Effector memory CD8-positive, alpha-beta T cell (primary cell): ENCODE data around the gene NUTF2.
A peak's percentile ranks its signal among the peaks of the same experiment; 100 is the strongest.
"Not testable (repeated sequence)": the region's sequence is repeated elsewhere in the genome, so short reads cannot be mapped to it uniquely, and the experiment has no call there.

Experiments used
- ATAC-seq: fragments of 150-1000 bp; cut with Tn5 transposase; replicated peaks from 2 replicates; pipeline ENCODE4 v1.10.0; 2021; ENCODE audit warnings: mild to moderate bottlenecking, moderate library complexity
- DNase-seq, 3 experiments: peaks; one replicate each; pipeline ENCODE4 v3.0.0; 2021
- H3K27ac Mint-ChIP-seq, 2 donors: one replicate each; pipeline ENCODE4 v1.8.0; 2022; ENCODE audit warnings: mild to moderate bottlenecking in 2 of 2, mixed read lengths in 2 of 2, moderate library complexity in 2 of 2
- H3K27me3 Mint-ChIP-seq, 2 donors: one replicate each; pipeline ENCODE4 v1.8.0; 2022; ENCODE audit warnings: mixed read lengths in 2 of 2
- H3K36me3 Mint-ChIP-seq: one replicate; pipeline ENCODE4 v1.8.0; 2022; ENCODE audit warnings: mild to moderate bottlenecking, moderate library complexity, mixed read lengths; ENCODE audit not compliant: insufficient read depth
- H3K4me1 Mint-ChIP-seq, 2 donors: one replicate each; pipeline ENCODE4 v1.8.0; 2022; ENCODE audit warnings: low read depth in 2 of 2, mixed read lengths in 2 of 2
- H3K4me3 Mint-ChIP-seq, 2 donors: one replicate each; pipeline ENCODE4 v1.8.0; 2022; ENCODE audit warnings: mild to moderate bottlenecking in 2 of 2, mixed read lengths in 2 of 2, moderate library complexity in 2 of 2
- H3K9me3 Mint-ChIP-seq, 2 donors: one replicate each; pipeline ENCODE4 v1.8.0; 2022; ENCODE audit warnings: mixed read lengths in 2 of 2

NUTF2 gene

GRCh38 chr16:67862623-67863583 lies 16.2 kb downstream of the NUTF2 start:
- no peak for ATAC-seq
- Mint-ChIP-seq H3K36me3 (peaks cover 32% of the 10 kb centered on the region), H3K27me3 (no peaks in the 10 kb centered on the region), H3K4me3 (no peak overlapping the region), H3K9me3 (no peaks in the 10 kb centered on the region), H3K27ac (no peak overlapping the region), H3K4me1 (peaks cover 7 to 17% of the 10 kb centered on the region in 2 donors)
- DNase-seq = no peak

- DNase-seq, H3K27me3 Mint-ChIP-seq, ATAC-seq, H3K9me3 Mint-ChIP-seq, H3K27ac Mint-ChIP-seq, H3K4me3 Mint-ChIP-seq: not testable (repeated sequence)
- Mint-ChIP-seq H3K4me1 (peaks cover 0 to 12% of the 10 kb centered on the region in 2 donors), H3K36me3 (peaks cover 31% of the 10 kb centered on the region)
Measured at GRCh38 chr16:67864044-67864443, 17.3 kb downstream of the NUTF2 start.

- no peaks in the 10 kb centered on the region for H3K9me3 Mint-ChIP-seq
- no peak overlapping the region for H3K4me3 Mint-ChIP-seq
- H3K27me3 Mint-ChIP-seq = no peaks in the 10 kb centered on the region
- peaks cover 0 to 12% of the 10 kb centered on the region in 2 donors for H3K4me1 Mint-ChIP-seq
- peak overlapping the region in 1 of 2 donors; percentile 64 for H3K27ac Mint-ChIP-seq
- H3K36me3 Mint-ChIP-seq = peaks cover 31% of the 10 kb centered on the region
- DNase-seq (no peak), ATAC-seq (no peak)
Measured at GRCh38 chr16:67864594-67864993, 17.9 kb downstream of the NUTF2 start.

GRCh38 chr16:67865318-67865717 lies 18.6 kb downstream of the NUTF2 start:
- DNase-seq (no peak), ATAC-seq (peak; percentile 44)
- H3K27me3 Mint-ChIP-seq = no peaks in the 10 kb centered on the region
- H3K9me3 Mint-ChIP-seq = no peaks in the 10 kb centered on the region
- H3K27ac Mint-ChIP-seq = no peak overlapping the region
- peaks cover 0 to 12% of the 10 kb centered on the region in 2 donors for H3K4me1 Mint-ChIP-seq
- peaks cover 34% of the 10 kb centered on the region for H3K36me3 Mint-ChIP-seq
- no peak overlapping the region for H3K4me3 Mint-ChIP-seq

GRCh38 chr16:67868290-67868689 lies 21.6 kb downstream of the NUTF2 start:
- DNase-seq (no peak), ATAC-seq (no peak)
- Mint-ChIP-seq H3K27me3 (no peaks in the 10 kb centered on the region), H3K36me3 (peaks cover 50% of the 10 kb centered on the region), H3K4me1 (peaks cover 6 to 11% of the 10 kb centered on the region in 2 donors), H3K27ac (no peak overlapping the region), H3K9me3 (no peaks in the 10 kb centered on the region), H3K4me3 (no peak overlapping the region)

GRCh38 chr16:67869653-67870052 lies 22.9 kb downstream of the NUTF2 start:
- Mint-ChIP-seq H3K27ac (no peak overlapping the region), H3K27me3 (no peaks in the 10 kb centered on the region), H3K4me1 (peaks cover 19 to 21% of the 10 kb centered on the region in 2 donors), H3K4me3 (no peak overlapping the region), H3K36me3 (peaks cover 58% of the 10 kb centered on the region), H3K9me3 (no peaks in the 10 kb centered on the region)
- DNase-seq (no peak), ATAC-seq (no peak)

- H3K36me3 Mint-ChIP-seq = peaks cover 53% of the 10 kb centered on the region
- peaks cover 35% of the 10 kb centered on the region in 2 donors for H3K4me1 Mint-ChIP-seq
- H3K4me3 Mint-ChIP-seq = peak overlapping the region in 1 of 2 donors; percentile 93
- DNase-seq (no peak), ATAC-seq (no peak)
- peak overlapping the region in 1 of 2 donors; percentile 96 for H3K27ac Mint-ChIP-seq
- H3K27me3 Mint-ChIP-seq = no peaks in the 10 kb centered on the region
- H3K9me3 Mint-ChIP-seq = no peaks in the 10 kb centered on the region
Measured at GRCh38 chr16:67871256-67871655, 24.5 kb downstream of the NUTF2 start.

GRCh38 chr16:67872131-67872630 lies 25.4 kb downstream of the NUTF2 start:
- Mint-ChIP-seq H3K27ac (peak overlapping the region; percentile 91 to 96), H3K4me3 (peak overlapping the region; percentile 84 to 93), H3K4me1 (peaks cover 35 to 36% of the 10 kb centered on the region in 2 donors), H3K36me3 (peaks cover 54% of the 10 kb centered on the region), H3K27me3 (no peaks in the 10 kb centered on the region), H3K9me3 (no peaks in the 10 kb centered on the region)
- ATAC-seq (no peak), DNase-seq (no peak)

GRCh38 chr16:67872631-67873434 lies 26.1 kb downstream of the NUTF2 start, which contains the start of gene EDC4:
Gene EDC4, plus strand, starts transcription at chr16:67873052. Its CDS starts 210 bp downstream, at chr16:67873262.
- peak within 1 kb of the TSS; percentile 84 to 93 for H3K4me3 Mint-ChIP-seq
- peaks cover 58% of the 10 kb centered on the region for H3K36me3 Mint-ChIP-seq

GRCh38 chr16:67873435-67874370 lies 27.0 kb downstream of the NUTF2 start:
- Mint-ChIP-seq H3K27ac (peak overlapping the region; percentile 91 to 96), H3K36me3 (peaks cover 60% of the 10 kb centered on the region), H3K9me3 (no peaks in the 10 kb centered on the region), H3K4me3 (peak overlapping the region; percentile 84 to 93), H3K27me3 (no peaks in the 10 kb centered on the region), H3K4me1 (peaks cover 35 to 36% of the 10 kb centered on the region in 2 donors)
- peak; percentile 12 for ATAC-seq
- no peak for DNase-seq

More at GRCh38 chr16:67872631-67873434, 26.1 kb downstream of the NUTF2 start, which contains the start of gene EDC4:
- Mint-ChIP-seq H3K9me3 (no peaks in the 10 kb centered on the region), H3K4me1 (peaks cover 35 to 36% of the 10 kb centered on the region in 2 donors), H3K27me3 (no peaks in the 10 kb centered on the region), H3K27ac (peak within 1 kb of the TSS; percentile 91 to 96)
- peak; percentile 85 to 91 (median 90) for DNase-seq
- ATAC-seq = peak; percentile 91

GRCh38 chr16:67874372-67874771 lies 27.6 kb downstream of the NUTF2 start:
- H3K9me3 Mint-ChIP-seq = no peaks in the 10 kb centered on the region
- DNase-seq (no peak), ATAC-seq (no peak)
- peak overlapping the region; percentile 84 to 93 for H3K4me3 Mint-ChIP-seq
- no peaks in the 10 kb centered on the region for H3K27me3 Mint-ChIP-seq
- H3K4me1 Mint-ChIP-seq = peaks cover 35 to 36% of the 10 kb centered on the region in 2 donors
- H3K27ac Mint-ChIP-seq = peak overlapping the region; percentile 91 to 96
- peaks cover 67% of the 10 kb centered on the region for H3K36me3 Mint-ChIP-seq

- ATAC-seq = no peak
- Mint-ChIP-seq H3K27ac (no peak overlapping the region), H3K4me3 (no peak overlapping the region), H3K4me1 (peaks cover 35 to 36% of the 10 kb centered on the region in 2 donors), H3K27me3 (no peaks in the 10 kb centered on the region), H3K9me3 (no peaks in the 10 kb centered on the region), H3K36me3 (peaks cover 67% of the 10 kb centered on the region)
- no peak for DNase-seq
Measured at GRCh38 chr16:67877064-67877463, 30.3 kb downstream of the NUTF2 start.
